ENCODE data around the gene SMARCD3.

SMARCD3 gene

GRCh38 chr7:151206914-151207313, 41.6 kb downstream of the SMARCD3 start:
- no peak for DNase-seq

- no peak for DNase-seq
Observed at GRCh38 chr7:151205730-151206129, 42.8 kb downstream of the SMARCD3 start.

GRCh38 chr7:151204383-151205032, 44.0 kb downstream of the SMARCD3 start:
- no peak for DNase-seq

- no peak for DNase-seq
Observed at GRCh38 chr7:151202836-151203235, 45.7 kb downstream of the SMARCD3 start.

- no peak for DNase-seq
Observed at GRCh38 chr7:151201751-151202150, 46.7 kb downstream of the SMARCD3 start.

- DNase-seq: no peak
Observed at GRCh38 chr7:151201344-151201743, 47.1 kb downstream of the SMARCD3 start.

- DNase-seq: no peak
Observed at GRCh38 chr7:151198945-151199848, 49.3 kb downstream of the SMARCD3 start.

GRCh38 chr7:151197932-151198331, 50.6 kb downstream of the SMARCD3 start:
- no peak for DNase-seq

- DNase-seq: no peak
Observed at GRCh38 chr7:151195616-151196450, 52.7 kb downstream of the SMARCD3 start.

GRCh38 chr7:151194188-151194587, 54.3 kb downstream of the SMARCD3 start:
- DNase-seq: no peak

GRCh38 chr7:151193203-151193978, 55.1 kb downstream of the SMARCD3 start:
- DNase-seq: no peak

GRCh38 chr7:151192002-151192539, 56.4 kb downstream of the SMARCD3 start:
- no peak for DNase-seq

GRCh38 chr7:151191544-151191943, 57.0 kb downstream of the SMARCD3 start:
- no peak for DNase-seq

- DNase-seq: no peak
Observed at GRCh38 chr7:151189038-151189437, 59.5 kb downstream of the SMARCD3 start.
